ENCODE measurements around the gene ACTG1. TPM values are rescaled to one million over a fixed set of nuclear protein-coding genes. Genes with fewer than 3 reads are reported as not detected.

The ACTG1 gene
- total and polyA plus RNA-seq, 9 of the 15 experiments (the other 6 are each of a cell fraction or from before 2014, with no cell fraction given): 224 to 1,775 (median 568) TPM

- no peak for TF ChIP-seq ZNF239 (CRISPR knock-in tag; IDR thresholded peaks at IDR 0.05)
- TF ChIP-seq TFAP4 (CRISPR knock-in tag; IDR thresholded peaks at IDR 0.05; ENCODE audit: borderline replicate concordance): 0 out of 2 replicates have a peak, but pooled peaks have one; percentile 21
- no peak for TF ChIP-seq STAT5B (CRISPR knock-in tag; IDR thresholded peaks at IDR 0.05)
- TF ChIP-seq KDM1A (IDR thresholded peaks at IDR 0.05): no peak
- no peak for TF ChIP-seq PYGO2 (tag; IDR thresholded peaks at IDR 0.05)
- peak; percentile 3; the same call in 1 of the 2 replicates for TF ChIP-seq ZC3H4 (CRISPR knock-in tag; IDR thresholded peaks at IDR 0.05; ENCODE audit: borderline replicate concordance)
- H3K4me3 ChIP-seq: no peak overlapping the region
- H3K9ac ChIP-seq (ENCODE audit: insufficient read depth in 1 of 2, low read depth in 2 of 2, low read length in 2 of 2): no peak overlapping the region; a peak in 1 of 4 replicates
- no peaks in the 10 kb centered on the region for H3K9me1 ChIP-seq (ENCODE audit: control insufficient read depth, insufficient read depth, low read length)
- H3K36me3 ChIP-seq (ENCODE audit: control insufficient read depth, insufficient read depth, low read length): no peaks in the 10 kb centered on the region
- H3K27ac ChIP-seq (ENCODE audit: extremely low read depth, low read depth, low read length): no peak overlapping the region
- no peak overlapping the region for H3K4me2 ChIP-seq (ENCODE audit: insufficient read depth, low read length)
- in situ Hi-C loops (cut with MboI) (no loop called here), intact Hi-C loops (cut with micrococcal nuclease) (no loop called here)
- no TSS peak for BruUV-seq (replicated peaks)
- no peak for ATAC-seq
- peaks cover 0 to 58% of the 10 kb centered on the region in 2 experiments; a peak in 2 of 5 replicates for H3K4me1 ChIP-seq (replicated peaks in 1 of 2; ENCODE audit: control insufficient read depth in 2 of 2, insufficient read depth in 2 of 2, low read length in 2 of 2)
- 25% methylated on average over 18 of the region's 20 CpGs for WGBS (ENCODE audit: insufficient coverage, low coverage, missing lambda C conversion rate)
- 0 out of 2 replicates have a peak, but pooled peaks cover 2% of the 10 kb centered on the region for H3K9me3 ChIP-seq (replicated peaks; ENCODE audit: control insufficient read depth, insufficient read depth, low read depth, low read length)
- CTCF ChIA-PET (ENCODE audit: low intra/inter-chr PET ratio): no interaction called here
- peaks cover 0 to 38% of the 10 kb centered on the region in 2 experiments; a peak in 3 of 5 replicates for H3K27me3 ChIP-seq (ENCODE audit: control insufficient read depth in 2 of 2, insufficient read depth in 2 of 2, low read length in 2 of 2)
- DNase-seq (ENCODE audit: extremely low read depth in 1 of 4, low spot score in 3 of 4): no peak
- POLR2A ChIA-PET: no interaction called here
- FAIRE-seq: no peak
- H2AFZ ChIP-seq (ENCODE audit: low read depth, low read length): no peak overlapping the region
- H3K79me2 ChIP-seq (ENCODE audit: control insufficient read depth, insufficient read depth, low read length): no peaks in the 10 kb centered on the region
- H4K20me1 ChIP-seq (replicated peaks; ENCODE audit: control insufficient read depth, insufficient read depth, low read length): no peaks in the 10 kb centered on the region
Observed at GRCh38 chr17:81528384-81528650, 15.7 kb upstream of the ACTG1 start.

Measured in K562 (cell line).